ENCODE data around the gene CTDSP2.
"Not testable (repeated sequence)": the region's sequence is repeated elsewhere in the genome, so short reads cannot be mapped to it uniquely, and the experiment has no call there.

CTDSP2 gene

DNA sequence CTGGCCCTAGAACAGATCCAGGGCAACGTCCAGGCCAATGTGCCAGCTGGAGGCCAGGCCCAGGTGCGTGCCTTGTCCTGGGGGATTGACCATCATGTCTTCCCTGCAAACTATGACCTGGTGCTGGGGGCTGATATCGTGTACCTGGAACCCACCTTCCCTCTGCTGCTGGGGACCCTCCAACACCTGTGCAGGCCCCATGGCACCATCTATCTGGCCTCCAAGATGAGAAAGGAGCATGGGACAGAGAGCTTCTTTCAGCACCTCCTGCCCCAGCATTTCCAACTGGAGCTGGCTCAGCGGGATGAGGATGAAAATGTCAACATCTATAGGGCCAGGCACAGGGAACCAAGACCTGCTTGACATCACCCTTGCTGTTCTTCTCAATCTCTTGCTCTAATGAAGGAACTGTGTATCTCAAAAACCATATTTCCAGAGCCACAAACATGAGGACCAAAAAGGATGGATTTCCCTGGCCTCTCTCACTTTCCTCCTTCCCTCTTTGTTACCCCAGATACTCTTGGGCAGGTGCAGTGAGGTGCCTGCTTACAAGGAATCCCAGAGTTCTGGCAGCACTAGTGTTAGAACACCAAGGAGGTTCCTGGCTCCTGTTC, 66.1 kb downstream of the CTDSP2 start:
- DNase-seq (ENCODE audit: insufficient read length): no peak
- TF ChIP-seq POLR2AphosphoS5 (IDR thresholded peaks at IDR 0.05; ENCODE audit: low read depth, low read length) (no peak), TAF1 (IDR thresholded peaks at IDR 0.05; ENCODE audit: borderline replicate concordance, low read depth, low read length) (no peak), POLR2A (IDR thresholded peaks at IDR 0.05; ENCODE audit: low read depth, low read length) (no peak)
- FAIRE-seq: no peak

- TF ChIP-seq TAF1 (IDR thresholded peaks at IDR 0.05; ENCODE audit: borderline replicate concordance, low read depth, low read length): no peak
- no peak for TF ChIP-seq POLR2AphosphoS5 (IDR thresholded peaks at IDR 0.05; ENCODE audit: low read depth, low read length)
- DNase-seq (ENCODE audit: insufficient read length) (no peak), FAIRE-seq (no peak)
These were observed 66.8 kb downstream of the CTDSP2 start for GRCh38 chr12:57779736-57780135.

- TF ChIP-seq POLR2AphosphoS5 (IDR thresholded peaks at IDR 0.05; ENCODE audit: low read depth, low read length) (no peak), POLR2A (IDR thresholded peaks at IDR 0.05; ENCODE audit: low read depth, low read length) (no peak)
- FAIRE-seq: no peak
- DNase-seq (ENCODE audit: insufficient read length): no peak
These were observed 68.6 kb downstream of the CTDSP2 start for GRCh38 chr12:57777911-57778310.

DNA sequence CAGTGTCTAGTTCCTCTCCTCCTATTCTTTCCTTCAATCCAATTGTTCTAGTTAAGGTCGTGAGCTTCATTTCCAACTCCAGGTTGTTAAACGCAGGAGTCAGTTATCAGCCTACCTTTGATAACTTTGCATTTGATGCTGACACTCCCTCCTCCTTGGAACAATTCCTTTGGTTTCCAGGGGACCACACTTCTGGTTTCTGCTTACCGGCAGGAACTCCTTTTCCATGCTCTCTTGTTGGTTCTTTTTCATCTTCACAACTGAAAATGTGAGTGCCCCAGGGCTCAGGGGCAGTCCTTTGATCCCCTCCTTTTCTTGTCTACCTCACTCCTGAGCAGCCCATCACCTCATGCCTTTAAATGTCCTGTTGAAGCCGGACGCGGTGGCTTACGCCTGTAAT, 69.2 kb downstream of the CTDSP2 start:
- FAIRE-seq (no peak), DNase-seq (ENCODE audit: insufficient read length) (no peak)
- TF ChIP-seq TAF1 (IDR thresholded peaks at IDR 0.05; ENCODE audit: borderline replicate concordance, low read depth, low read length) (no peak), POLR2A (IDR thresholded peaks at IDR 0.05; ENCODE audit: low read depth, low read length) (no peak), POLR2AphosphoS5 (IDR thresholded peaks at IDR 0.05; ENCODE audit: low read depth, low read length) (no peak)

DNA sequence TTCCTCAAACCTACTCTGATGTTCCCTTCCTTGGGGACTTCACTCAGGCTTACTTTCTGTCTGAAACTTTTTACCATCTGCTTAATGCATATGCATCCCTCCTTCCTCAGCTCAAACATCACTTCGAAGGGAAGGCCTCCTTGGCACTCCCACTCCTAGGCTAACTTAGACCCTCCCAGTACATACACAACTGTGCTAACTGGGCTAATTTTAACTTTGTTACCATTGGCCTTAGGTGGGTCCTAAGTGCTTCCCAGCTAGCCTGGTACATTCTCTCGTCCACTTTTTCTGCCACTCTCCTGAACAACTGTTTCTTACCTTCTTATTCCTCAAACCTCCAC, 70.3 kb downstream of the CTDSP2 start:
- FAIRE-seq: no peak
- TF ChIP-seq POLR2AphosphoS5 (IDR thresholded peaks at IDR 0.05; ENCODE audit: low read depth, low read length): no peak
- TF ChIP-seq TAF1 (IDR thresholded peaks at IDR 0.05; ENCODE audit: borderline replicate concordance, low read depth, low read length): no peak
- TF ChIP-seq POLR2A (IDR thresholded peaks at IDR 0.05; ENCODE audit: low read depth, low read length): no peak

GRCh38 chr12:57775563-57776246, 70.8 kb downstream of the CTDSP2 start:
- FAIRE-seq: no peak
- TF ChIP-seq POLR2A (IDR thresholded peaks at IDR 0.05; ENCODE audit: low read depth, low read length): no peak
- TF ChIP-seq TAF1 (IDR thresholded peaks at IDR 0.05; ENCODE audit: borderline replicate concordance, low read depth, low read length): no peak
- TF ChIP-seq POLR2AphosphoS5 (IDR thresholded peaks at IDR 0.05; ENCODE audit: low read depth, low read length): no peak
- DNase-seq (ENCODE audit: insufficient read length): no peak

More for the DNA sequence above, 70.3 kb downstream of the CTDSP2 start:
- DNase-seq (ENCODE audit: insufficient read length): no peak

DNA sequence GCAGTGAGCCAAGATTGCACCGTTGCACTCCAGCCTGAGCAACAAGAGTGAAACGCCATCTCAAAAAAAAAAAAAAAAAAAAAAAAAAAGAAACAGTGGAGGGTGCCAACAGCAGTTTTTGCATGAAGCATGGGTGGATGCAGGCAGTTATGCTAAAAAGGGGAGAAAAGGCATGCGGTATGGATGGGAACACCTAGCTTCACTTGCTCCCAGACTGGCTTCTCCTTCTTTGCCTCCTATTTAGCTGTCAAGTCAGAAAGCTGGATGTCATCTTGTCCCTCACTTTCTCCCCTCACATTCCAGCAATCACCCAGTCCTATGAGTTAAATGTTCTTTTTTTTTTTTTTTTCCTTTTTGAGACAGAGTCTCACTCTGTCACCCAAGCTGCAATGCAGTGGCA, 71.5 kb downstream of the CTDSP2 start:
- FAIRE-seq: no peak
- TF ChIP-seq POLR2A (IDR thresholded peaks at IDR 0.05; ENCODE audit: low read depth, low read length): no peak
- TF ChIP-seq POLR2AphosphoS5 (IDR thresholded peaks at IDR 0.05; ENCODE audit: low read depth, low read length): no peak
- no peak for TF ChIP-seq TAF1 (IDR thresholded peaks at IDR 0.05; ENCODE audit: borderline replicate concordance, low read depth, low read length)
- no peak for DNase-seq (ENCODE audit: insufficient read length)

DNA sequence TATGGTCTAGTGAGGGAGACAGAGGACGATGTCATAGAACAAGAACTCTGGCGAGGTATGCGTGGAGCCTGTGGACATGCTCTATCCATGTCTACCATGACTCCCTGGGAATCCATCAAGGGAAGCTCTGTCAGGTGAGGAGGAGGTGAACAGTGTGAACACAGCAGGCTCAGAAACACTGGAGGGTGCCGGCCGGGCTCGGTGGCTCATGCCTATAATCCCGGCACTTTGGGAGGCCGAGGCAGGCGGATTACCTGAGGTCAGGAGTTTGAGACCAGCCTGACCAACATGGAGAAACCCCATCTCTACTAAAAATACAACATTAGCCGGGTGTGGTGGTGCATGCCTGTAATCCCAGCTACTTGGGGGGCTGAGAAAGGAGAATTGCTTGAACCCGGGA, 71.9 kb downstream of the CTDSP2 start:
- not testable (repeated sequence) for DNase-seq (ENCODE audit: insufficient read length); FAIRE-seq

GRCh38 chr12:57772429-57773322, 73.9 kb downstream of the CTDSP2 start, which contains the start of gene EEF1AKMT3:
TSS of gene EEF1AKMT3 (plus strand) at chr12:57772614. CDS start at chr12:57772725, 111 bp downstream.
- DNase-seq (ENCODE audit: insufficient read length): peak; percentile 40

DNA sequence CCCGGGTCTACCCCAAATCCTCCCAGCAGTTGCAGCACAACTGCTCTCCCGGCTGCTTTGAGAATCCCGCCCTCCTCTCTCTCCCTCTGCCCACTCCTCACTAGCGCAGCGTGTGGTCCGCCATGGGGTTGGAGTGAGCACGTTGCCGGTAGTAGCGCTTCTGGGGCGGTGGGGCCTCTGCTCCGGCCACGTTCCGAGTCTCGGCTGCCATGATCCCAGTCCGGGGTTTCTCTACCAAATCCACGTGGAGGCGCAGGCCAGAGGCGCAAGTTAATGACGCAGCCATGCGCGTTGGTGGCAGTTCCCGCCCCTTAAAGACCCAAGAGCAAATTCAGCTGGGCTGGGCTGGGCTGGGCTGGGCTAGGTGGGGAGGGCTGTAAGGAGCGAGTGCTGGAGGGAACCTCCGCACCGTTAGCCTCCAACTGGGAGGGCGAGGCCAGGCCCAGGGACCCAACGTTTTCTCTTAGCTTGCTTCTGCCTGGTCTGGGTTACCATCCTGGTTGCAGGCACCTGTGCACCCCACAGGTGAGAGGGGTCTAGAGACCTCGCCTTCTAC, 74.6 kb downstream of the CTDSP2 start, which contains the start of gene METTL1:
Gene METTL1 (minus strand): TSS at position 233 of the 556 bp plus-strand sequence. CDS start 22 bp downstream, at position 211.
- TF ChIP-seq TAF1 (IDR thresholded peaks at IDR 0.05; ENCODE audit: borderline replicate concordance, low read depth, low read length) (peak; percentile 85; the same call in 1 of the 2 replicates), POLR2A (IDR thresholded peaks at IDR 0.05; ENCODE audit: low read depth, low read length) (peak; percentile 90), POLR2AphosphoS5 (IDR thresholded peaks at IDR 0.05; ENCODE audit: low read depth, low read length) (peak; percentile 88)
- DNase-seq (ENCODE audit: insufficient read length) (peak; percentile 95), FAIRE-seq (peak; percentile 98)

More at GRCh38 chr12:57772429-57773322, 73.9 kb downstream of the CTDSP2 start, which contains the start of gene EEF1AKMT3:
- FAIRE-seq: no peak
- TF ChIP-seq TAF1 (IDR thresholded peaks at IDR 0.05; ENCODE audit: borderline replicate concordance, low read depth, low read length): no peak
- TF ChIP-seq POLR2A (IDR thresholded peaks at IDR 0.05; ENCODE audit: low read depth, low read length): no peak
- no peak for TF ChIP-seq POLR2AphosphoS5 (IDR thresholded peaks at IDR 0.05; ENCODE audit: low read depth, low read length)

DNA sequence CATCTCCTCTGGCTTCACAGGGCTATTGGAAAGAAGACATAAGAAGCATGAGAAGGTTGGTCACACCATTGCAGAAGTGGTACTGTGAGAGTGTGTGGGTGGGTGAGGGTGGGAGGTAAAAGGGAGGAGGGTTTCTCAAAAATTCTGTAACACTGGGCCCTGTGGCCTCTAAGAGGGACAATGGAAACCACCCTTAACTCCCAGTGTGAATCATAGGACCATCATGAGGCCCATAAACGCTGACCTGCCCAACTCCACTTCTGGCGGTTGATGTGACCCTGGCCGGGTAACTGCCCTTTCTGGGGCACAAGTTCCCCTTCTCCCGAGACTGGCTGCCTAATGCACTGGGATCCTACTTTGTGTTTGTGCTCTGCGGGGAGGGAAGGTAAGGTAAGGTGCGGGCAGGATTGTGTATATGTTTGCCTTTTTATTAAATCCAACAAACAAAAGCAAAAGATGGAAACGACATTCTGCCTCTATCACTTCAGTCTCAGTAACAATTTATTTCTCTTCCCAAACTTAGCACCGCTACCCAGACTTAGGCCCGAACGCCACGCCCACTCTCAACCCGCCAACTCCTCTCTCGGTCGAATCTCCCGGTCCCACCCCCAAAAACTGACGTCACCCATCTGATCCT, 75.2 kb downstream of the CTDSP2 start:
- TF ChIP-seq POLR2AphosphoS5 (IDR thresholded peaks at IDR 0.05; ENCODE audit: low read depth, low read length): no peak
- no peak for TF ChIP-seq POLR2A (IDR thresholded peaks at IDR 0.05; ENCODE audit: low read depth, low read length)
- TF ChIP-seq TAF1 (IDR thresholded peaks at IDR 0.05; ENCODE audit: borderline replicate concordance, low read depth, low read length): no peak
- peak; percentile 79 for DNase-seq (ENCODE audit: insufficient read length)
- FAIRE-seq: no peak
